ENCODE measurements around the gene NR6A1.

The NR6A1 gene

DNA sequence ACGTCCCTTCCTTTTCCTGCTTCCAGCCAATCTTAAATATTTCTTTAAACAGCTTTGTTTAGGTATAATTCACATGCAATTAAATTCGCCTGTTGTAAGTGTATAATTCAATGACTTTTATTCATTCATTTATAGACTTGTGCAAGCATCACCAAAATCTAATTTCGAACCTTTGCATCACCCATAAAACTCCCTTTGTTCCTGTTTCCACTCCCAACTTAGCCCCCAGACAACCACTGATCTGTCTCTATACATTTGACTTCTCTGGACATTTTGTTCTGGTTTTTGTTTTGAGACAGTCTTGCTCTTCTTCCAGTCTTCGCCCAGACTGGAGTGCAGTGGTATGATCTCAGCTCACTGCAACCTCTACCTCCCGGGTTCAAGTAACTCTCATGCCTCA, 71.5 kb downstream of the NR6A1 start:
- FAIRE-seq (no peak), DNase-seq (ENCODE audit: insufficient read length, low spot score) (no peak)
- no peak for TF ChIP-seq CTCF (IDR thresholded peaks at IDR 0.05; ENCODE audit: insufficient read depth, missing control alignments)

- FAIRE-seq (no peak), DNase-seq (ENCODE audit: insufficient read length, low spot score) (no peak)
- TF ChIP-seq CTCF (IDR thresholded peaks at IDR 0.05; ENCODE audit: insufficient read depth, missing control alignments), result no peak
Measured at GRCh38 chr9:124698265-124698664, 72.8 kb downstream of the NR6A1 start.

- DNase-seq (ENCODE audit: insufficient read length, low spot score), result no peak
- no peak for FAIRE-seq
- no peak for TF ChIP-seq CTCF (IDR thresholded peaks at IDR 0.05; ENCODE audit: insufficient read depth, missing control alignments)
Measured at GRCh38 chr9:124697326-124698200, 73.5 kb downstream of the NR6A1 start.

- no peak for FAIRE-seq
- no peak for TF ChIP-seq CTCF (IDR thresholded peaks at IDR 0.05; ENCODE audit: insufficient read depth, missing control alignments)
- no peak for DNase-seq (ENCODE audit: insufficient read length, low spot score)
Measured at GRCh38 chr9:124696101-124696500, 75.0 kb downstream of the NR6A1 start.

- TF ChIP-seq CTCF (IDR thresholded peaks at IDR 0.05; ENCODE audit: insufficient read depth, missing control alignments), result no peak
- DNase-seq (ENCODE audit: insufficient read length, low spot score), result no peak
- no peak for FAIRE-seq
Measured at GRCh38 chr9:124695280-124695890, 75.7 kb downstream of the NR6A1 start.

DNA sequence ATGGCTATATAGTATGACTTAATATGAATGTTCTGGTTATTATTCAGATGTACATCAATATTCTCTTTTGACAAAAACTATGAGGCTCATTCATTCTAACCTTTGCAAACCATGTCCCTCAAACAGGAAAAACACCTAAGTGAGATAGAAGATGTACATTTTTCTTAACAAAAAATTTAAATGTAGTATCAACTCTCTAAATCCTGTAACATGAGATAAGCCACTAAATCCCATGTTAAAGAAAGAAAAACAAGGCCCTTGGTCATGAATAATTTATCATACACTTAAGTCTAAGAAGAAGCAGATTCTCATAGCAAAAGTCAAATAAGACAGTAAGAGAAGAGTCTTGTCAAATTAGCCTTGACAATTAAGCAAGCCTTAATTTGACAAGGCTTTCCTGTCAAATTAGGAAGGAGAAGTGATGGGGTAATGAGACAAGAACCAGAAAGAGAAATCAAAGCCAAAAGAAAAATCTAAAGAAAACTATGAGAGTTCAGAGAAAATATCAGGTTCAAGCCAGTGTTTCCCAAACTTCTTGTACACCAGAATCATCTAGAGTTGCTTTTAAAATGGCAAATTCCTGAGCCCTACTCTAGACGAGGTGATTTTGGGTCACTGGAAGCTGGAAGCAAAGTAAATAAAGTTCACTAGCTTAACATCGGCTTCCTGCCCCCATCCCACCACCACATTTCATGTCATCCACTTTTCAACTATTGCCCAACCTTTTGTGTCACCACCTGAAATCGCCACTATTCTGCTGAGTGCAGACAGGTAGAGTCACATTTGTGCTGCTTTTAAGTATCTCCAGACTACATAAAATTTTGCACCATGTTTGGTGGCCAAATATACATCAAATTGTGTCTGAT, 76.5 kb downstream of the NR6A1 start:
- TF ChIP-seq CTCF (IDR thresholded peaks at IDR 0.05; ENCODE audit: insufficient read depth, missing control alignments), result no peak
- FAIRE-seq, result no peak
- no peak for DNase-seq (ENCODE audit: insufficient read length, low spot score)
